ENCODE data around the gene MECR.

MECR gene

DNA sequence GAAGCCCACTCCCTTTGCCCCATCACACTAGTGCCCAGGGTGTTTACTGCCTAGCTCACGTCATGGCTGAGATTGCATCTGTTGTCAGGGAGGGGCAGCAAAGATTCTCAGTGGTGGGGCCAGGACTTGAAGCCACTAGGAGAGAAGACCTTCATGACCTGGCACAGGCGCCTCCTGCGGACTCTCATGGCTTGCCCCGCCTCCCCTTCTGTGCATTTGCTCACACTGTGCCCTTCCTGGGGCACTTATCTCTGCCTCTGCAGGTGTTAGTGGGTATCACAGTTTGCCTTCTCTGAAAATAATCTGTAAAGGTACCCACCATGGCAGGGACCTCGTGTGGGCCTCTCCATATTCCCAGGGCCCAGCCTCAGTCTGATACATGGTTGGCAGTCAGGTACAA lies 25.7 kb upstream of the MECR start:
- no peak for DNase-seq
- Histone ChIP-seq H3K4me3 (ENCODE audit: insufficient read depth, low read depth, low read length, poor library complexity, severe bottlenecking) (no peak overlapping the region), H3K4me1 (ENCODE audit: control insufficient read depth, insufficient read depth, low read length, poor library complexity, severe bottlenecking) (peaks cover 8% of the 10 kb centered on the region), H3K36me3 (ENCODE audit: control insufficient read depth, insufficient read depth, low read length) (no peaks in the 10 kb centered on the region), H3K27ac (ENCODE audit: insufficient read depth, low read length, poor library complexity, severe bottlenecking) (no peak overlapping the region), H3K9me3 (ENCODE audit: control insufficient read depth, low read length) (no peaks in the 10 kb centered on the region), H3K27me3 (replicated peaks; ENCODE audit: control insufficient read depth, insufficient read depth, low read length, poor library complexity, severe bottlenecking) (peaks cover 26% of the 10 kb centered on the region)

DNA sequence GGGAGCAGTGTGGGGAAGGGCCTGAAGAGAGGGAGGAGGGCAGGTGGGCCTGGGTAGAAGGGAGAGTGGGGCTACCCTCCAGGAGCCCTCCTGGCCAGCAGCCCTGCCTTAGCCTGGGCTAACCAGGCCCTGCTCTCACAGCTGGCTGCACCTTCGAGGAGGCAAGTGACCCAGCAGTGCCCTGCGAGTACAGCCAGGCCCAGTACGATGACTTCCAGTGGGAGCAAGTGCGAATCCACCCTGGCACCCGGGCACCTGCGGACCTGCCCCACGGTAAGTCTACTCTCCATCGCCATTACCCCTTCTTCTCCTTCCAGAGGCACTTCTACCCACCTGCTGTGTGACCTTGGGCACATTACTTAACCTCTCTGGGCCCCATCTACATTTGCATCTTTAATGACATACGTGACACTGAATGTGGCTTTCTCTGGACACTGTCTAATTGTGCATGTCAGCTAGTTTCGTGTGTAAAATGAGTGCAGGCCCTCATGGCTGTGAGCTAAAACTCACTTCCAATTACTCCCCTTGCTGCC lies 24.5 kb upstream of the MECR start:
- no peak for DNase-seq
- Histone ChIP-seq H3K27ac (ENCODE audit: insufficient read depth, low read length, poor library complexity, severe bottlenecking) (no peak overlapping the region), H3K9me3 (ENCODE audit: control insufficient read depth, low read length) (no peaks in the 10 kb centered on the region)

DNA sequence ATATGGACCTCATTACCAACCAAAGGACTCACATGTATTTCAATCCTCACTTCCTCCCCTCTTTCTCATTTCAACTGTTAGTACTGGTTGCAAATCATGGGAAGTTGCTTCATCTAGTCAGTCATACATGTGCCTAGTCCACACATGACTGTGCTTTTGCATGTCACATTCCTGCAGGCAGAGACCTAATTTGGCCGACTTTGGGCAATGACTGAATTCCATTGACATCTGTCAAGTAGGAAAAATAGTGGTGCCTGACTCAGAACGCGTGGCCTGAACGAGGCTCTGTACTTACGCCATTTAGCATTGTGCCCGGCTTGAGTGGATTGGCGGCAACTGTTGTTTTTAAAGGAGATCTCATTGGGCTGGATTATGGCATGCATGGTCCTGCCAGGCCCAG lies 23.6 kb upstream of the MECR start:
- H3K4me3 ChIP-seq (ENCODE audit: insufficient read depth, low read depth, low read length, poor library complexity, severe bottlenecking), result no peak overlapping the region
- H3K9me3 ChIP-seq (ENCODE audit: control insufficient read depth, low read length), result no peaks in the 10 kb centered on the region
- H3K4me1 ChIP-seq (ENCODE audit: control insufficient read depth, insufficient read depth, low read length, poor library complexity, severe bottlenecking), result peaks cover 5% of the 10 kb centered on the region
- DNase-seq, result no peak
- H3K27me3 ChIP-seq (replicated peaks; ENCODE audit: control insufficient read depth, insufficient read depth, low read length, poor library complexity, severe bottlenecking), result peaks cover 10% of the 10 kb centered on the region
- H3K36me3 ChIP-seq (ENCODE audit: control insufficient read depth, insufficient read depth, low read length), result no peaks in the 10 kb centered on the region
- no peak overlapping the region for H3K27ac ChIP-seq (ENCODE audit: insufficient read depth, low read length, poor library complexity, severe bottlenecking)

More for the DNA sequence above, 24.5 kb upstream of the MECR start:
- no peaks in the 10 kb centered on the region for H3K36me3 ChIP-seq (ENCODE audit: control insufficient read depth, insufficient read depth, low read length)
- H3K4me1 ChIP-seq (ENCODE audit: control insufficient read depth, insufficient read depth, low read length, poor library complexity, severe bottlenecking), result peaks cover 7% of the 10 kb centered on the region
- H3K27me3 ChIP-seq (replicated peaks; ENCODE audit: control insufficient read depth, insufficient read depth, low read length, poor library complexity, severe bottlenecking), result peaks cover 19% of the 10 kb centered on the region
- no peak overlapping the region for H3K4me3 ChIP-seq (ENCODE audit: insufficient read depth, low read depth, low read length, poor library complexity, severe bottlenecking)

DNA sequence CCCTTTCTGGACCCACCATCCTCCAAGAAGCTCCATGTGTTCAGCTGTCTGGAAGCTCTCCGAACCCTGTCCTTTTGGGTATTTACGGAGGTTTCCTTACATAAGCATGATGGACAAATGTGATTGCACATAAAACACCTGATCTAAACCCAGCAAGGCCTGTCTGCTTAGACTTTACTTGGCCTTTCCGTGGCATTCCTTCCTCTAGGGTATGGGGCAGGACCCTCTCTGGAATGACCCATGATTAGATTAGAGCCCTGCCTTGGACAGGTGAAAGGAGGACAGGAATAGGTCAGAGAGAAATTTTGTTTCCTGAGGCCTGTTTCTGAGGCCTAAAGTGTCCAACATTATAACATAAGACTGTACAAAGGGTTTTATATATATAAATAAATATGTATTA lies 22.4 kb upstream of the MECR start:
- Histone ChIP-seq H3K27ac (ENCODE audit: insufficient read depth, low read length, poor library complexity, severe bottlenecking) (no peak overlapping the region), H3K4me1 (ENCODE audit: control insufficient read depth, insufficient read depth, low read length, poor library complexity, severe bottlenecking) (no peaks in the 10 kb centered on the region), H3K27me3 (replicated peaks; ENCODE audit: control insufficient read depth, insufficient read depth, low read length, poor library complexity, severe bottlenecking) (no peaks in the 10 kb centered on the region), H3K9me3 (ENCODE audit: control insufficient read depth, low read length) (no peaks in the 10 kb centered on the region), H3K36me3 (ENCODE audit: control insufficient read depth, insufficient read depth, low read length) (no peaks in the 10 kb centered on the region), H3K4me3 (ENCODE audit: insufficient read depth, low read depth, low read length, poor library complexity, severe bottlenecking) (no peak overlapping the region)
- DNase-seq, result no peak

DNA sequence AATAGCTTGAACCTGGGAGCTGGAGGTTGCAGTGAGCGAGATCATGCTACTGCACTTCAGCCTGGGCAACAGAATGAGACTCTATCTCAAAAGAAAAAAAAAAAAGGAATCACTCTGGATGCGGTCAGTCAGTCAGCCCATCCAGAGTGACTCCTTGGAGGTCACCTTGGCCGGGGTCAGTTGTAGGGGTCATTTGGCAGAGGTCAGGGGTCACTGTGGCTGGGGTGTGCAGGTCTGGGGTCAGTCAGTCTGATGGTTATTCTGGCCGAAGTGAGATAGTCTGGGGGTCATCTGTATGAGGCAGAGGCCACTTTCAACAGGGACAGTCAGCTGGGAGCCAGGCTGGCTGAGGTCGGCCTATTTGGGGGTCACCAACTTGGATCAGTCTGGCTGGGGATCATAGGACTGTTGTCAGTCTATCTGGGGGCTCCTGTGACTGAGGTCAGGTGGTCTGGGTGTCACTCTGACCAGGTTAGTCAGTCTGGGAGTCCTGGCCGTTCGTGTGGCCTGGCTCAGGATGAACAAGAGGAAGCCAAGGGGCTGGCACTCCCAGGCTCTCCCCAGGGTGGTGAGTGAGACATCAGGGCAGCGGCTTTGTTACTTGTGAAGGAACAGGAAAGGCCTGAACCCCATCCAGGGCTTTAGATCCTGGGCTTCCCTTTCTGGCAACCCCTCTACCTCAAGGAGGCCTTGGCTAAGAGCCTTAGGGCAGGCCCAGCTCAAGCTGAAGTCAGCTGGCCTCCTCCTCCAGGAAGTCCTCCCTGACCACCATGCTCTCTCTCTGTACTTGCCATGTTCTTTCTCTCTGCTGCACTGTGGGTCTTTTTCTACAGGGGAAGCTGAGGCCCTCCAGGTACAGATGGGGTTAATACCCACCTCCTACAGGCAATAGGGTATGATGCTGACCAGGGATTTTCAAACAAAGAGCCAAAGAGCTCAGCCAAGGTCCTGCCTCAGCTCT lies 20.7 kb upstream of the MECR start:
- Histone ChIP-seq H3K4me3 (ENCODE audit: insufficient read depth, low read depth, low read length, poor library complexity, severe bottlenecking) (no peak overlapping the region), H3K36me3 (ENCODE audit: control insufficient read depth, insufficient read depth, low read length) (no peaks in the 10 kb centered on the region), H3K4me1 (ENCODE audit: control insufficient read depth, insufficient read depth, low read length, poor library complexity, severe bottlenecking) (no peaks in the 10 kb centered on the region), H3K27me3 (replicated peaks; ENCODE audit: control insufficient read depth, insufficient read depth, low read length, poor library complexity, severe bottlenecking) (no peaks in the 10 kb centered on the region), H3K9me3 (ENCODE audit: control insufficient read depth, low read length) (no peaks in the 10 kb centered on the region), H3K27ac (ENCODE audit: insufficient read depth, low read length, poor library complexity, severe bottlenecking) (no peak overlapping the region)
- no peak for DNase-seq

DNA sequence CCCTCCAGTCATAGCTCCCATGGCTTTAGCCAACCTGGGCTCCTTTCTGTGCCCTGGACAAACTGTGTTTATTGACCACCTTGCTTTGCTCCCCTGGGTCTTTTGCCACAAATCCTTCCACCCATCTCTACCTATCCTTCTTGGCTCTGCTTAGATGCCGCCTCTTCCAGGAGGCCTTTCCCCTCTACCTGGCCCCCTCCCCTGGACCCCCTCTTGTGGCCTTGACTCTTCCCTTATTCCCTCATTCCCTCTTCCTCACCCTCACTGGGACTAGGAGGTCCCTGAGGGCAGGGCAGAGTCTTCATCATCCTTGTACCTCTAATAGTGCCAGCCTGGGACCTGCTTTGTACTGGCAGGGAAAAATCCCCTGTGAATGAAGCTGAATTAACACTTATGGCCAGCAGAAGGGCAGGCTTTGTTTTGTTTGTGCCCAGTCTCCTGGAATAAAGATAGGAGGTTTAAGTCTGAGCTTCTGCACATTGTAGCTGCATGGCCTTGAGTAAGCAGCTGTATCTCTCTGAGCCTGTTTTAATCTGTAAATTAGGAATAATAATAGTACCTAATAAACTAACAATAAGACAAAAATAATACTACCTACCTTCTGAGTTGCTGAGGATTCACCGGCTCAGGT lies 19.3 kb upstream of the MECR start:
- Histone ChIP-seq H3K27me3 (replicated peaks; ENCODE audit: control insufficient read depth, insufficient read depth, low read length, poor library complexity, severe bottlenecking) (no peaks in the 10 kb centered on the region), H3K4me1 (ENCODE audit: control insufficient read depth, insufficient read depth, low read length, poor library complexity, severe bottlenecking) (no peaks in the 10 kb centered on the region), H3K27ac (ENCODE audit: insufficient read depth, low read length, poor library complexity, severe bottlenecking) (no peak overlapping the region), H3K9me3 (ENCODE audit: control insufficient read depth, low read length) (no peaks in the 10 kb centered on the region), H3K36me3 (ENCODE audit: control insufficient read depth, insufficient read depth, low read length) (no peaks in the 10 kb centered on the region), H3K4me3 (ENCODE audit: insufficient read depth, low read depth, low read length, poor library complexity, severe bottlenecking) (no peak overlapping the region)
- no peak for DNase-seq

DNA sequence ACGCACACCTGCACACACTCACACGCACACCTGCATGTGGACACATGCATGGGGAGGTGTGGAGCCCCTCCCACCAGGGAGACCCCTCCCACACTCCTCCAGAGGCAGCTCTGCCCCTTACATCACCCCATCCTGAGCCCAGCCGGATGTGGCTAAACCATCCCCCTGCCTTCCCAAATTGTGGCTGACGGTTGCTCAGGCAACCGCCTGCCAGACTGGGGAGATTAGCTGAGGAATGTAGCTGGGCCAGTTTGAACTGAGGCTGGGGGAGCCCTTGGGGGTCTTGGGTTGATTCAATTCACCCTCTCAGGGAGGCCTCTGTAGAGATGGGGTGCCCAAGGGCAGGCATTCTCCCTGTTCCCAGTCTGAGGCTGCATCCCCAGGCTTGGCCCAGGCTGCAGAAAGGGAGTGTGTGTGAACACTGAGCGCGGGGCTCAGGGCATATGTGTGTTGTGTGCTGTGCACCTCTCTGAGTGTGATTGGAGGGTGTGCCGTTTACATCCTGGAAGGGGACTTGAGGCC lies 18.5 kb upstream of the MECR start:
- no peak overlapping the region for H3K27ac ChIP-seq (ENCODE audit: insufficient read depth, low read length, poor library complexity, severe bottlenecking)
- no peak for DNase-seq
- no peaks in the 10 kb centered on the region for H3K9me3 ChIP-seq (ENCODE audit: control insufficient read depth, low read length)
- no peaks in the 10 kb centered on the region for H3K4me1 ChIP-seq (ENCODE audit: control insufficient read depth, insufficient read depth, low read length, poor library complexity, severe bottlenecking)
- no peaks in the 10 kb centered on the region for H3K36me3 ChIP-seq (ENCODE audit: control insufficient read depth, insufficient read depth, low read length)
- H3K4me3 ChIP-seq (ENCODE audit: insufficient read depth, low read depth, low read length, poor library complexity, severe bottlenecking), result no peak overlapping the region
- H3K27me3 ChIP-seq (replicated peaks; ENCODE audit: control insufficient read depth, insufficient read depth, low read length, poor library complexity, severe bottlenecking), result no peaks in the 10 kb centered on the region

DNA sequence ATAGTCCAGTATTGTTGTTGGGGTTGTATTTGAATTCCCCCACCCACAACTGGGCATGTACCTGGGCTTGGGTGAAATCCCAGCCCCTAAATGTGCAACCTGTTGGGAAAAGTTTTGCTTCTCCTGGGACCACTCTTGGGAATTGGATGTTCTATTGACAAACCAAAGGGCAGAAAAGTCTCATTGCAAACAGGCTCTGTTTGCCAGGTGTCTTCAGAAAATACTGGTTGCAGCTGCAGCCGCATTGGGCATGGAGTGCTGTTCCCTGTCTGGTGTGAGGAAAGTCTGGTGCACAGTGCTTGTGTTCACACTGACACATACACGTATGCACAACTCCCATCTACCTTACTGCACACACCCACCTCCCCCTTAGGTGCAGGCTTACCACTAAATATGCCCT lies 17.7 kb upstream of the MECR start:
- Histone ChIP-seq H3K4me1 (ENCODE audit: control insufficient read depth, insufficient read depth, low read length, poor library complexity, severe bottlenecking) (no peaks in the 10 kb centered on the region), H3K4me3 (ENCODE audit: insufficient read depth, low read depth, low read length, poor library complexity, severe bottlenecking) (no peak overlapping the region), H3K36me3 (ENCODE audit: control insufficient read depth, insufficient read depth, low read length) (no peaks in the 10 kb centered on the region), H3K9me3 (ENCODE audit: control insufficient read depth, low read length) (no peaks in the 10 kb centered on the region), H3K27ac (ENCODE audit: insufficient read depth, low read length, poor library complexity, severe bottlenecking) (no peak overlapping the region), H3K27me3 (replicated peaks; ENCODE audit: control insufficient read depth, insufficient read depth, low read length, poor library complexity, severe bottlenecking) (no peaks in the 10 kb centered on the region)
- no peak for DNase-seq

DNA sequence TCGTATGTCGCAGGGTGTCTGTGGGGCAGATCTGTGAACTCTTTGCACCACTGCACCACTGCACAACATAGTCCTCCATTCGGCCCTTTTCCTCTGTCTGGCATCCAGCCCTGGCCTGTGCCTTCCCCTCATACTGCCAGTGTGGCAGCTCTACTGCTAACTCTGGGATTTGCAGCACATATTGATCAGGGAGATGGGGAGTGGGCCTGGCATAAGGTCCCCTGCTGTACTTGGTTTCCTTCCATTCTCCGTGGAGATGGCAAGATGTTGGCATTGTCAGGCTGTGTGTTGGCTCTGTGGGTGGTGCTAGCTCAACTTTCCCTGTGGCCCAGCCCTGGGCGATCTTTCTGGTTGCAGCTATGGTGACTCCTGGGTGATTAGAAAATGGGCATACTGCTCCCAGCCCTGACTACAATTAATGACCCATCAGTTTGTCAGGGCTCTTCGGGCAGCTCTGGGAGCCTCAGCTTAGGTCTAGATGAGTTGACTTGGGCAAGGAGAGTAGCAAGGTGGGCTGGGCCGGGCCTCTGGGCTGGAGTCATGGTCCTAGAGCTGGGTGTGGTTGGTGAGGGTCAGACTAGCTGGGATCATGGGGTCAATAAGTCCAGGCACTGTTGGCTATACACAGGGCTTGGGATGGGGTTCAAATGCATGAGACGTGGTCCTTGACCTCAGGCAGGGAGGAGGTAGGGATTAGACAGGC lies 17.0 kb upstream of the MECR start:
- Histone ChIP-seq H3K4me3 (ENCODE audit: insufficient read depth, low read depth, low read length, poor library complexity, severe bottlenecking) (no peak overlapping the region), H3K9me3 (ENCODE audit: control insufficient read depth, low read length) (no peaks in the 10 kb centered on the region), H3K27ac (ENCODE audit: insufficient read depth, low read length, poor library complexity, severe bottlenecking) (no peak overlapping the region), H3K36me3 (ENCODE audit: control insufficient read depth, insufficient read depth, low read length) (no peaks in the 10 kb centered on the region), H3K27me3 (replicated peaks; ENCODE audit: control insufficient read depth, insufficient read depth, low read length, poor library complexity, severe bottlenecking) (no peaks in the 10 kb centered on the region), H3K4me1 (ENCODE audit: control insufficient read depth, insufficient read depth, low read length, poor library complexity, severe bottlenecking) (no peaks in the 10 kb centered on the region)
- DNase-seq, result no peak

Data from effector memory CD4-positive, alpha-beta T cell (primary cell).